RWPE1 (cell line): ENCODE results near the gene MACROD1.

Experiments used
- CTCF ChIA-PET: fragments of 350-600 bp; sonication (Branson Sonifier 250); formaldehyde crosslinking; extraction: SDS; loops from one replicate; lab custom pipeline; 2021; lab: Yijun Ruan, JAX
- POLR2A ChIA-PET: fragments of 400-600 bp; formaldehyde crosslinking; extraction: SDS; loops from one replicate; lab custom pipeline; 2020; ENCODE audit warnings: antibody characterized with exemption; ENCODE audit not compliant: low non-redundant PET; lab: Yijun Ruan, JAX
- DNase-seq: peaks from one replicate; pipeline ENCODE4 v3.0.0; 2012; ENCODE audit warnings: low spot score
- H3K27ac ChIP-seq: fragments of 450-650 bp; 2 replicates; pipeline ENCODE4 v1.5.1; 2017
- TF ChIP-seq, protein P1 (sequence below): fragments of 450-650 bp; conservative IDR thresholded peaks from 2 replicates; pipeline ENCODE4 v1.5.1; 2017; ENCODE audit warnings: low read depth, mild to moderate bottlenecking

The MACROD1 gene

DNA sequence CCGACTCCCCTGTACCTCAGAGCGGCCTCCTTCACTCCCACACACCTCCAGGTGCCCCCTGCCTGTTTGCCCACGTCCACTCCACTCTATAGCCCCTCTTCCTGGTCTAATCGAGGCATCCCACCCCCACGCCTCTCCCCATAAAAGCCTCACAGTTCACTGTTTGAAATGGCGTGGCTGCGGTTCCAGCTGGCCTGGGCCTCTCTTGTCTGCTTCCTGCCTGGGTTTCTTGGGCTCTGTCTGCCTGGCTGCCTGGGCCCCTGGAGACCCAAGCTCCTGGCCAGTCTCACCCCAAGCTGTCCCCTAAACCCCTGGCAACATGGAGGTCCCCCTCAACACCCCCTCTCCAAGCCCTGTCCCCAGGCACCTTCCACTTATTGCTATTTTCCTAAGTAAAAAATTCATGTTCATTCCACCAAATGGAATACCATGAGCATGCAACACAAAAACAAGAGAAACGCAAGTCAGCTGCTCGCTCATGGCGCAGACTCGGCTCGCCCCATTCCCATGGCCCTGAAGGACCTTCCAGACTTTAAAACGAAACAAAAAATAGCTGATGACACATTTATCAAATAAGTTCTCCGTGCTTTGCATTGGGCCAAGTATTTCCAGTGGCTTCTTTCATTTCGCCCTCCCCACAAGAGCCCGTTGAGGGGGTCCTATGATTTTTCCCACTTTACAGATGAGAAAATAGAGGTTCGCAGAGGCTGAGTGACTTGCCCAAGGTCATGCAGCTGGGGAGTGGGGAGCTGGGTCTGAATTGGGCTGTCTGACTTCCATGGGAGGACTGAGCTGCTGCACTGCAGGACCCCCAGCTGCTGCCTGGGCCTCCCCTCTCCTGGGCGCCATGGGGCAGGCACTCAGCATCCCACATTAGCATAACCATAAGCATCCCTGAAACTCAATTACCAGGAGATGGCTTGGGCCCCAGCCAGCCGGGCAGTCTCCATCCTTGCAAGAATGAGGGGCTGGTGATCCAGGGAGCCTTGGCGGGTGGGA lies 141.9 kb downstream of the MACROD1 start:
- ChIA-PET CTCF (no interaction called here), POLR2A (no interaction called here)
- no peak for DNase-seq
- H3K27ac ChIP-seq: peak overlapping the region; percentile 81
- TF ChIP-seq, protein P1, sequence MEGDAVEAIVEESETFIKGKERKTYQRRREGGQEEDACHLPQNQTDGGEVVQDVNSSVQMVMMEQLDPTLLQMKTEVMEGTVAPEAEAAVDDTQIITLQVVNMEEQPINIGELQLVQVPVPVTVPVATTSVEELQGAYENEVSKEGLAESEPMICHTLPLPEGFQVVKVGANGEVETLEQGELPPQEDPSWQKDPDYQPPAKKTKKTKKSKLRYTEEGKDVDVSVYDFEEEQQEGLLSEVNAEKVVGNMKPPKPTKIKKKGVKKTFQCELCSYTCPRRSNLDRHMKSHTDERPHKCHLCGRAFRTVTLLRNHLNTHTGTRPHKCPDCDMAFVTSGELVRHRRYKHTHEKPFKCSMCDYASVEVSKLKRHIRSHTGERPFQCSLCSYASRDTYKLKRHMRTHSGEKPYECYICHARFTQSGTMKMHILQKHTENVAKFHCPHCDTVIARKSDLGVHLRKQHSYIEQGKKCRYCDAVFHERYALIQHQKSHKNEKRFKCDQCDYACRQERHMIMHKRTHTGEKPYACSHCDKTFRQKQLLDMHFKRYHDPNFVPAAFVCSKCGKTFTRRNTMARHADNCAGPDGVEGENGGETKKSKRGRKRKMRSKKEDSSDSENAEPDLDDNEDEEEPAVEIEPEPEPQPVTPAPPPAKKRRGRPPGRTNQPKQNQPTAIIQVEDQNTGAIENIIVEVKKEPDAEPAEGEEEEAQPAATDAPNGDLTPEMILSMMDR: no peak

DNA sequence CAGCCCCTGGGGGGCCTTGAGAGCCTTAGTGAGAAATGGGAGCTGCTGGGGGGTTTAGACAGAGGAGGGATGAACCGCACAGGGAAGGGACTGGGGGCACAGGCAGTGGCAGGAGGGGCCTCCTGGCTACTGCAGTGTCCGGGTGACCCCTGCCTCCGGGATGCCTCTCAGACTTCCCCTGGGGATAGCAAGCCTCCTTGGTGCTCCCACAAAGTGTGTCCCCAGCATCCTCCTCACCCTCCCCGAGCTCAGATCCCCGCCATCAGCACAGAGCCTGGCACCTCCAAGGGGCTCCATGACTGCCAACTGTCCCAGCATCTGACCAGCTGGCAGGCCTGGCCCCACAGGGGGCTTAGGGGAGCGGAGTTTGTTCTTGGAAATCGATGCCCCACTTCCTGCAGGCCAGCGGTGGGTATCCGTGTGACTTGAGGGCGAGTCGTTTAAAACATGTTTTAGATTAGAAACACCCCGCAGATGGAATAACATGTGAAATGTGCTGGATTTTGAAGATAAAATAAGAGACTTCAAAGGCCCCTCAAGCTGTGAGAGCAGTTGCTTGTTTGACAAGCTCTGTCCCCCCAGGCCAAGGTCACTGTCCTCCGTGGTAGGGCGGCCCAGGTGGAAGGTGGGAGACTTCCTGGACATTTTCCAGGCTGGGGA lies 143.7 kb downstream of the MACROD1 start:
- ChIA-PET POLR2A (no interaction called here), CTCF (interaction anchor here (0.5 to 1.3 kb wide), 2 partner anchors 9 to 130 kb away, joined by 3 to 5 read pairs; no protein-coding TSS in a partner anchor)
- TF ChIP-seq, protein P1: no peak
- H3K27ac ChIP-seq: peak overlapping the region; percentile 81
- no peak for DNase-seq

- ChIA-PET CTCF (interaction anchor here (1.3 kb wide), 1 partner anchor 131 kb away, joined by 5 read pairs; no protein-coding TSS in a partner anchor), POLR2A (no interaction called here)
- DNase-seq: peak; percentile 50
- peak overlapping the region; percentile 81 for H3K27ac ChIP-seq
- TF ChIP-seq, protein P1: no peak; the same call in 1 of the 2 replicates
Measured at GRCh38 chr11:64021757-64022093, 144.2 kb downstream of the MACROD1 start.

- no peak for DNase-seq
- ChIA-PET POLR2A (no interaction called here), CTCF (interaction anchor here (0.6 kb wide), 1 partner anchor 115 kb away, joined by 3 read pairs; no protein-coding TSS in a partner anchor)
- TF ChIP-seq, protein P1: no peak
- peak overlapping the region; percentile 81 for H3K27ac ChIP-seq
Measured at GRCh38 chr11:64020976-64021756, 144.7 kb downstream of the MACROD1 start.

DNA sequence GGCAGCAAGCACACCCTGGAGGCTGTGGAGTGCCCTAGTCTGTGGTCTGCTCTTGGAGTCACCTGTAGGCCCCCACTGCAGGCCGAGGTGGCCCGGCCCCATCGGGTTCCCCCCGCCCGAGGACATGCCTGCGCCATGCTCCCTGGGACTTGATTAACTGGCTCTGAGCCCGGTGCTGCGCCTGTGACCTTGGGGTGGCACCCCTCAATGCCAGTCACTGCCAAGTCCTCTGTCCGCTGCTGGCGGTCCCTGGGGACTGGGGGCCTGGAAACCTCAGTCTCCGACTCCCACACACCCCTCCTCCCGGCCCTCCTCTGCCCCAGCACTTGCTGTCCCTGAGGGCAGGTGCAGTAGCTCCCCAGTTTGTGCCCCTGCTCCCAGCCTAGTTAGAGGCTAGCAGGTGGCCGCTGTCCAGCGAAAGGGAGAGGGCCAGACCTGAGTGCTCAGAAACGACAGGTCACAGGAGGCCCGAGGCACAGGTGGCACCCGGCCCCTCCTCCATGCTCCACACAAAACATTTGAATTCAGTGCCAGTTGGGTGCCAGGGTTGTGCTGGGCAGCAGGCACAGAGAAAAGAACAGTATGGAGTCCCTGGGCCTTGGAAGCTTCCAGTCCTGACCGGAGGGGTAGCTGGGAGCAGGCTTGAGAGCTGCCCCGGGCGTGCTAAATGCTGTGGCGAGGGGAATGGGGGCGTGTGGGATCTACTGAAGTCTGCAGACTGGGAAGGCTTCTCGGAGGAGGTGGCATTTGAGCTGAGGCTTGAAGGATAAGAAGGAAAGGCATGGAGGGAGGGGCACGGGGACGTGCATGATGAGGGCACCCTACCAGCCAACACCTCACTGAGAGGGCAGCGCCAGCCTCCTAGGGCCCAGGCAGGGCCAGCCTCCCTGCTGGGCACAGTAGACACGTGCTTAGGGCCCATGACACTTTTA lies 146.5 kb downstream of the MACROD1 start:
- no peak for DNase-seq
- POLR2A ChIA-PET: no interaction called here
- TF ChIP-seq, protein P1: no peak
- CTCF ChIA-PET: no interaction called here
- H3K27ac ChIP-seq: no peak overlapping the region
